Limb (tissue), 2 donors: ENCODE results near the gene PSME1.

Experiments
- DNase-seq, 2 donors: peaks; one replicate each; pipeline ENCODE4 v3.0.0-alpha.2; 2016; ENCODE audit errors: extremely low spot score in 2 of 2

PSME1 gene

DNA sequence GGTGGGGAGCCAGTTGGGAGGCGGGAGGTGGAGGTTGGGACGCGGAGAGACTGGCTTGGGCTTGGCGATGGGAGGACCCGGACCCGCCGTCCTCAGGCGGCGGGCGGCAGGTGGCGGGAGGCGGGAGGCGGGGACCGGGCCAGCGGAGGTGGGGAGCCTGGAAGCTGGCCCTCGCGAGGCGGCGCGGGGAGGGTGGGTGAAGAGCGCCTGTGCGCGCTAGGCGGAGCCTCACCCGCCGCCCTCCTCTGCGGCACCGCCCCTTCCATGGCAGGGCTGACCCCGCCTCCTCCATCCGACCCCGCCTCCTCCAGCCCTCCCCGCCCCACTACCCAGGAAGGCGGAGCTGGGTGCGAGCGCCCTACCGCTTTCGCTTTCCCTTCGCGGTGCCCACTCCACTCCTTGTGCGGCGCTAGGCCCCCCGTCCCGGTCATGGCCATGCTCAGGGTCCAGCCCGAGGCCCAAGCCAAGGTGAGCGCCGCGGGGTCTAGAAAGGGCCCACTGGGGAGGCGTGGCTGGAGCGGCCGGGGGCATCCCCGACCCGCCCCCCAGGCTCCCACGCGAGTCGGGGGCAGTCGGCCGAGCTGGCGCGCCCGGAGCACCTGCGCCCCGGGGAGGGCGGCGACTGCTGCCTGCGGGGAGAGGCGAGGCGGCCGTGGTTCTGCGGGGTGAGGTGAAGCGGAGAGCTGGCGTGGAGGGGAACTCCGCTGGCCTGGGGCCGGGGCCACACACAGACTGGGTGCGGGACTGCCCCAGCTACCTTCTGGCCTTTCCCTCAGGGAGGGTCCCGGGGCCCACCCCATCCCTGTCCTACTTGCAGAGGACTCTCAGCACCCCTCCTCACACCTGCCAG lies at the start of gene PSME1:
PSME1 (plus strand) TSS at position 361 of the 850 bp plus-strand sequence; CDS start at position 430, 69 bp downstream.
- DNase-seq = peak; percentile 88 to 94

DNA sequence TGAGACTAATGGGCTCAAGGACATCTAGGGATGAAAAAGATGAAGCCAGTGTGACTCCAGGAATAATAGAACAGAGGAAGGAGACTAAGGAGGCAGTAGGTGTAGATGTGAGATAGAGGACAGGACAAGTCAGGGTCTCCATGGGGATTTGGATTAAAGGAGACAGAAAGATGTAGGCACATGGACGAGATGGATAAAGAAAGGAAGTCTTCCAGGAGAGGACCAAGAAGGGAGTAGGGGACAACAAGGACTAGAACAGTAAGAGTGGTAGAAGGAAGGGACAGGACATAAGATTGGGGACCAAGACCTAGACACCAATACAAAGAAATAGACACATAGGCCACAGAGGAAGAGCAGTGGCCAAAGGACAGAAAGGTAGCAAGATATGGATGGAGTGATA lies 49.0 kb upstream of the PSME1 start:
- DNase-seq = no peak

DNA sequence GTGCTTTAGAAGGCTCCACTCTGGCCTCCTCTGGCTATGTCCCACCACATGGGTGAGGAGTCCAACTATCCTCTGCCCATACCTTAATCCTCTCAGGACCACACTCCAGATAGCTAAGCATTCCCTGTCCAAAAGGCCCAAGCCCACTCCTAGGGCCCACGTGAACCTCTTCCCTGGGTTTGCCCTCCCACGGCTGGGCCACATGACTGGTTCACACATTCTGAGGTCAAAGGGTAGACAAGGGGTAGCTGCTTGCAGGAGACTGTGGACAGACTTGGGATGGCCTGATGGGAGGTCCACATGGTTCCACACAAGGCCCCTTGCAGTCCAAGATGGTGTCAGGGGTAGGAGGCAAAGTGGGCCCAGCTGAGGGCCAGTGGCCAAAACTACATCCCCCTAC lies 47.9 kb upstream of the PSME1 start:
- no peak for DNase-seq

DNA sequence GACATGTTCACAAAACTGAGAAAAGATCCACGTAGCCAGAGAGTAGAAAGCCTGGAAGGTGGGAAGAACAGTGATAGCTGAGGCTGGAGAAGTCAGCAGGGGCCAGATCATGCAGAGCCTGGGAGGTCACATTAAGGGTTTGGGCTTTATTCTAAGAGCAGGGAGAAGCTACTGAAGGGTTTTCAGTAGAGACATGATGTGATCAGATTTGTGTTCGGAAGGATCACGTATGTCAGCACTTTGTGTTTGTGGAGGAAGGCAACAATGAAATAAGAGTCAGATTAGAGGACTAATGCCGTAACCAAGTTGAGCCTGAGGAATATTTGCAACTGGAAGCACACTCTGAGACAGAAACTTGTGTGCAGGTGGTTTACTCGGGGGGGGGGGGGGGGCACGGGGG lies 46.1 kb upstream of the PSME1 start:
- no peak for DNase-seq

DNA sequence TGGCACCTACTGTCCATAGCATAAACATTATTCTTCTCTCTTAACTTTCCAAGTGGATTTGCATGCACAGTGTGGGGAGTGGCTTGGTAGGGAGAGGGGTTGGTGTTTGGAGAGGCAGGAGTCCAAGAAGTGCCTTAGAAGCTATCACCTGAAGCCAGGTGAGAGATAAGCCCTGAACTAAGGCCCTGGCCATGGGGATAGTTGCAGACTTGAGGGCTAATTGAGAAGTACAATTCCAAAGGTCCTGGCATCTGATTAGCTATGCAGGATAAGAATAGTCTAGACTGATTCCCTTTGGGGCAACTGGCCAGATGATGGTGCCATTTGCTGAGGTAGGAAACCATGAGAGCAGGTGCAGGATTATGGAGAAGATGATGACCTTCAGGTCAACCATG lies 43.9 kb upstream of the PSME1 start:
- no peak for DNase-seq

DNA sequence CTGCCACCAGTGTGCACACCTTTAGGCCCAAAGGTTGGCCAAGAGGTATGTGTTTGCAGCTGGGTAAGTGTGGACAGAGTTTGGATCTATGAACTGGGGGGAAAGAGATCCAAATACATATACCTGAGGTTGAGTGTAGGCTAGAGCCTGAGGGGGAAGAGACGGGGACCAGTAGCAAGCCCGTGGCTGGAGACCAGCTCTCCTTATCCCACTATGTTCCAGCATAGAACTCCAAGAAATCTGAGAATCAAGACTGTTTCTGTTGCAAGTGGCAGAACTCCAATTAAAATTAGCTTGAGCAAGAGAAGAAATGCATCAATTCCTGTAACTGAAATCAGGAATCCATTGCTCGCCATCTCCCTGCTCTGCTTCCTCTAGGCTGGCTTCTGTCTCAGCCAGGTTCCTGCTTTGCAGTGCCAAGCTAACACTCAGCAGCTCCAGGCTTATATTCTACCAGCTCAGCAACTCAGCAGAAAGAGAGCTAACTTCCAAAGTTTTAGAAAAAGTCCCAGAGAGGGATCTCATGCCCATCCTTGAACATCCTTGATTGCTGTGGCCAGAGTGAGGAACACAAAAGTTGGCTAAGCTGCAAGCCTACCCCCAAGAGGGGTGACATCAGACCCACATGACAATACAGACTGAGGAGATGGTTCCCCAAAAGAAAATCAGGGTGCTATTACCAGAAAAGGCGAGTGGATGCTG lies 43.3 kb upstream of the PSME1 start:
- DNase-seq = no peak

DNA sequence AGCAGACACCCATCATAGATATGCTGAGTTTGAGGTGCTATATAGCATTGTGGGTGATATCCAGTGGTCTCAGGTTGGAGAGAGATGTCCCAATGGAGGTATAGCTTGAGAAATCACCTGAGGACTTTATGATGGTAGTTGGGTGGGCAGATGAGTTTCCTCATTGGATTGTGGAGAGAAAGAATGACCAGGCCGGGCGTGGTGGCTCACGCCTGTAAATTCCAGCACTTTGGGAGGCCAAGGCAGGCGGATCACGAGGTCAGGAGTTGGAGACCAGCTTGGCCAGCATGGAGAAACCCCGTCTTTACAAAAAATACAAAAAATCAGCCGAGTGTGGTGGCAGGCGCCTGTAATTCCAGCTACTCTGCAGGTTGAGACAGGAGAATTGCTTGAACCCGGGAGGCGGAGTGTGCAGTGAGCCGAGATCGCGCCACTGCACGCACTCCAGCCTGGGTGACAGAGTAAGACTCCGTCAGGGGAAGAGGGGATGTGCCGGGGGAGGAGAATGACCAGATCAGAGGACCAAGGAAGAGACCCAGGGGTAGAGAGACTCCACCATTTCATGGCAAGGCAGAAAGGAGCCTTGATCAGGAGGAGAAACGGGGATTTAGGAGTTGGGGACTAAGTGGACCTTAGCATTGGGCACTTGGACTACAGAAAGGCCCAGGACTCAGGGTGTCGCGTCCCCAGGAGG lies 42.6 kb upstream of the PSME1 start:
- DNase-seq = peak in 1 of 2 donors; percentile 27

DNA sequence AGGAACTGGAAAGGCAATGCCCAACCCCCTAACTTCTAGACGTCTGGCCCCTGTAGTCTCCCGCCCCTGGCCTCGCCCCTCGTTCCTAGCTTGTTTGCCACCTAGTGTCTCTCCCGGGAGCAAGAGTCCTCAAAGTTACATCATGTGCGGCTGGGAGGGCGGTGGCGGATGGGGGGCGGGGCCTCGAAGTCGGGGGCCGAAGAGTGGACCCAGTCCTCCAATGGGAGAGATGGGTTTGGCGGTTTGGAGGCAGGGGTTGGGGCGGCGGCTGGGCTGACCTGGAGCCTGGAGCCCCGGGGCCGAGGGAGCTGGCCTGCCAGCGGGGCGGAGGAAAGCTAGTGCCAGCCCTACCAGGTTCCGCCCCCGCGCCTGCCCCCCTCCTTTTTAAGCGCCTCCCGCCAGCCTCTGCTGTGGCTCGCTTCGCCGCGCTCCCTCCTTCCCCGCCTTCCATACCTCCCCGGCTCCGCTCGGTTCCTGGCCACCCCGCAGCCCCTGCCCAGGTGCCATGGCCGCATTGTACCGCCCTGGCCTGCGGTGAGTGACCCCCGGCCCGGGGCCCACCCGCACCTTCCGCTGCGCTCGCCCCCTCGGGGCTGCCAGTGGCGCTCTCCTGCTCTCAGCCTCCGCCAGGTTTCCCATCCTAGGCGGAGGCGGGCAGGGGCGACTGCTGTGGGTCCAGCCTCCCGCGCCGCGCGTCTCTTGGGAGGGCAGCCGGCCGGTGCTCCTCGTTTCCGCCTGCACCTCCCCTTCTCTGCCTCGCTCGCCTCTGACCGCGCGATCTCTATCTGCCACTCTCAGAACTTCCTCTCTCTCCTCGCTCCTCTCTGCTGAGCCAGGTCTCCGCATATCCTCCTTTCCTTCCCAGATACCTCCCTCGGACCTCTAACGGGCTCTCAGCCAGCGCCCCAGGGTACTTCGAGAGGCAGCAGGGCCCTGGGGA lies 41.8 kb upstream of the PSME1 start, which contains the start of gene PCK2:
PCK2 (plus strand) TSS at position 411 of the 940 bp plus-strand sequence; CDS start at position 506, 95 bp downstream.
- DNase-seq = peak; percentile 50 to 83

DNA sequence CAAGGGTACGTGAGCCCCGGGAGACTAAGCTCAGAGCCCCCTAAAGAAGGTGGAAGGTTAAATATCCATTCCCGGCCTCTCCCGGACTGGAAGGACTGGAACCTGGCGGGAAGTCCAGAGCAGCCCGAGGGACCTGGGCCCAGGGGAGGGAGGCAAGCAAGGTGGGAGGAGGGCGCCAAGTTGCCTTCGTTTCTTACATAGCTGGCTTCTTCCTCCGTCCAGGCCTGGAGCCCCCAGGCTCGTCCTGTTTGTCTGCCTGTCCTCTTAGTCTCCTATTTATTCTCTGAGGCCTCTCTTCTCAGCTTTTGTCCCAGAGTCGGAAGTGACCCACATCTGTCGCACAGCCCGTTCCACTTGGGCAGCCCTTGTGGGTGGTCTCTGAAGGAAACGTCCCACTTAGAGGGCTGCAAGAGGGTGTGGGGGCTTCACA lies 41.1 kb upstream of the PSME1 start:
- no peak for DNase-seq

DNA sequence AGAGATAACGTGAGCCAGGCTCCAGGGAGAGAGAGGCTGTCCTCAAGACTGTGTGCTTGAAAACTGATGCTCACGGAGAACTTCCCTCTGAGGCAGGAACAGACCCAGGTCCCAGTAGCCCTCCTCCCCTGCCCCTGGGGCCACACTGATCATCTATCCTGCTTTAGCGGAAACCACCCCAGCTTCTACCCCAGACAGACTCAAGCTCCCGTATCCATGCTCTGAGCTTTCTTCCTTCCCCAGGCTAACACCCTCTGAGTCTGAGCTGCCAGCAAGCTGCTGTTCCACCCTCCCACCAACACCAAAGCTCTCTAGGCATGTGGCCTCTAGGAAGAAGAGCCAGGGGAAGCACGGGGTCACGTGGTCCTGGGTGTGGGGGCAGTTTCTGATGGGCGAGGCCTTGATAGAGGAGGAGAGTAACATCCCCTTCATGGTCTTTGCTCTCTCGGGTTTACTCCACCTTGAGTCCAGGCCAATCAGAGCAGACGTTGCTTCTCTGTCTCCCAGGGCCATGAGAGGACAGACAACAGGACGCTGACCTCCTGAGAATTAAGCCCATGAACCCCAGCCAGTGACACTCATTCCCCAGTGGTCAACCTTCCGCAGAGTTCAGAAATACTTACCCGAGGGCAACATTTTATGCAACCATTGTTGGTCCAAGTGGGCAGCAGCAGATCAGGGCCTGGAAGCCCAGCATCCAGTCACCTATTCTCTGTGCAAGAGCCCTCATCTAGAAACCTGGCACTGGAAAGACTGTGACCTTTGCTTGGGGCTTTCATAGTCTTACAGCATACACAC lies 40.5 kb upstream of the PSME1 start:
- DNase-seq = no peak

DNA sequence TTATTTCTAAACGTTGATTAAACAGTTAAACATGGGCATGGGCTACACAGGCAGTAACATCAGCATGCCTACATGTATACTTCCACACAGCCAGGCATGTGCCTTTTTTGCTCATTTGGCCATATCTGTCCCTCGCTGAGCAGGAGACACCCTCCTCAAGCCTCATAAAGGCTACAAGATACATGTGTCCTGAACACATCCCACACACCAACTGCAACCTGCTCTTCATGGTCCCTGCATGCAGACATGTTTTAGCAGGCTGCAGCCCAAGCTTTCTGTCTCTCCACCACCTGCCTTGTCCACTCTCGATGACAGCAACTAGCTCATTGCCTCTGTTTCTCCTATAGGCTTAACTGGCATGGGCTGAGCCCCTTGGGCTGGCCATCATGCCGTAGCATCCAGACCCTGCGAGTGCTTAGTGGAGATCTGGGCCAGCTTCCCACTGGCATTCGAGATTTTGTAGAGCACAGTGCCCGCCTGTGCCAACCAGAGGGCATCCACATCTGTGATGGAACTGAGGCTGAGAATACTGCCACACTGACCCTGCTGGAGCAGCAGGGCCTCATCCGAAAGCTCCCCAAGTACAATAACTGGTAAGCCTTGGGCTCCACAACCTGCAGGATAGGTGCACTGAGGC lies 39.3 kb upstream of the PSME1 start:
- no peak for DNase-seq

DNA sequence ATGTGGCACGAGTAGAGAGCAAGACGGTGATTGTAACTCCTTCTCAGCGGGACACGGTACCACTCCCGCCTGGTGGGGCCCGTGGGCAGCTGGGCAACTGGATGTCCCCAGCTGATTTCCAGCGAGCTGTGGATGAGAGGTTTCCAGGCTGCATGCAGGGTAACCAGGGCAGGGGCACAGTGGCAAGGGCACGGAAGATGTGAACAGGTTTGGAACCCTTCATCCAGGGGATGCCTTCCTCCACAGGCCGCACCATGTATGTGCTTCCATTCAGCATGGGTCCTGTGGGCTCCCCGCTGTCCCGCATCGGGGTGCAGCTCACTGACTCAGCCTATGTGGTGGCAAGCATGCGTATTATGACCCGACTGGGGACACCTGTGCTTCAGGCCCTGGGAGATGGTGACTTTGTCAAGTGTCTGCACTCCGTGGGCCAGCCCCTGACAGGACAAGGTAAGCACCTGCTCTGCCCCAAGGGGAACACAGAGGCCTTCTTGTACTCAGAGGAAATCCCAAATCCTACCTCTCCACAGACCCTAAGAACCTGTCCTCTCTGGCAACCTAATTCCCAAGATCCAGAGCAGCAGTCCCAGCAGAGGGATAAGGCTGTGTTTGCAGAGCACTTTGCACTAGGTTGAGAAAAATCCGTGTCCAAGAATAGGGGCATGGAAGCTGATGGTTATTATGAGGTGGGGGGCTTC lies 37.6 kb upstream of the PSME1 start:
- DNase-seq = no peak

DNA sequence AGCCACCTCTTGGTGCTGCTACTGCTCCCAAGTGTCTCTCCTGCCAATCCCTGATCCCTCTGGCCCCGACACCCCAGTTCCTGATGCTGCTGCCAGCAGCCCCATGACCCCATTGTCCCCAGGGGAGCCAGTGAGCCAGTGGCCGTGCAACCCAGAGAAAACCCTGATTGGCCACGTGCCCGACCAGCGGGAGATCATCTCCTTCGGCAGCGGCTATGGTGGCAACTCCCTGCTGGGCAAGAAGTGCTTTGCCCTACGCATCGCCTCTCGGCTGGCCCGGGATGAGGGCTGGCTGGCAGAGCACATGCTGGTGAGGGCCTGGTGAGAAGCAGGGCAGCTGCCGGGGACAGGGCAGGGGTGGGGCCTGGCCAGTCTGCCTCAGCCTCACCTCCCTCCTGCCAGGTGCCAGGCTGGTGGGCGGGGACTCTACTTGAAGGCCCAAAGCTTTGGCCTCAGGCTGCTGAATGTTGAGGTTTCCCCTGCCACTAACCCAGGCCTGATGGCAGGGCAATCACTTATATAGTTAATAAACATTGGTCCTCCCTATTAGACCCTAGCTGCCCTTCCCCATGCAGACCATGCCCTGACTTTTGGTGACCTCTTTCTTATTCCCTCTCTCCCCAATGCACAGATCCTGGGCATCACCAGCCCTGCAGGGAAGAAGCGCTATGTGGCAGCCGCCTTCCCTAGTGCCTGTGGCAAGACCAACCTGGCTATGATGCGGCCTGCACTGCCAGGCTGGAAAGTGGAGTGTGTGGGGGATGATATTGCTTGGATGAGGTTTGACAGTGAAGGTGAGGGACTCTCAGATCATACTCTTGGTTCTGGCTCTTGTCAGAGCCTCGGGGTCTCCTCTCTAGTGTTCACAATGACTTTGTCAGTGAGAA lies 36.8 kb upstream of the PSME1 start:
- no peak for DNase-seq

DNA sequence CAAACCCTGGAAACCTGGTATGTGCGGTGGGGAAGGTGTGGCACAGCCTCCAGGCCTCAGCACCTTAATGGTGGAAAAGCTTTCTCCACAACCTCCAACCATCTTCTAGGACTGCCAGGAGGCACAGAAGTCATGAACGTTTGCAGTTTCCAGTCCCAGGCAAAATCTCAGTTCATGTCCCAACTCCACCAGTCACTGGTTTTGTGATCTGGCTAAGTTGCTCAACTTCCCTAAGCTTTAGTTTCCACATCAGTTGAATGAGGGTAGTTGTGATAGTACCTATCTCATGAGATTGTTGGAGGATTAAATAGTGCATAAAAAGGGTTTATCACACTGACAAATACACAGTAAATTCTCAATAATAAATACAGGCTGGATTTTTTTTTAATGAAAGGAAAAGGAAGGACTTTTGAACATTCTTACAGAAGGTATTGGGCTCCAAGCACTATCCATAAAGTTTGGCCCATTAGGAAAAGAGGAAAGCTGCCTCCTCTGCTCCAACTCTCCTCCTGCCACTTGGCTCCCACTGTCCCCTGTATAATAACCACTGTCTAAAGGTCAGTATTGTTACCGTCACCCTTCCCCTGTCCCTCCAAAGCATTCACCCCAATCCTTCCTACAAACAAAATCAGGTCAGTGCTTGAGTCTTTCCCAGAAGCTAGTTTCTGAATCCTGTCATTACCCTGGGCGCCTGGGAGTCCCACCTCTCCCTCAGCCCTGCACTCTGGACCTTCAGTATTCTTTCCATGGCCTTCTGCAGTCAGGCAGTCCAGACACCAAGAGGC lies 35.6 kb upstream of the PSME1 start:
- no peak for DNase-seq

DNA sequence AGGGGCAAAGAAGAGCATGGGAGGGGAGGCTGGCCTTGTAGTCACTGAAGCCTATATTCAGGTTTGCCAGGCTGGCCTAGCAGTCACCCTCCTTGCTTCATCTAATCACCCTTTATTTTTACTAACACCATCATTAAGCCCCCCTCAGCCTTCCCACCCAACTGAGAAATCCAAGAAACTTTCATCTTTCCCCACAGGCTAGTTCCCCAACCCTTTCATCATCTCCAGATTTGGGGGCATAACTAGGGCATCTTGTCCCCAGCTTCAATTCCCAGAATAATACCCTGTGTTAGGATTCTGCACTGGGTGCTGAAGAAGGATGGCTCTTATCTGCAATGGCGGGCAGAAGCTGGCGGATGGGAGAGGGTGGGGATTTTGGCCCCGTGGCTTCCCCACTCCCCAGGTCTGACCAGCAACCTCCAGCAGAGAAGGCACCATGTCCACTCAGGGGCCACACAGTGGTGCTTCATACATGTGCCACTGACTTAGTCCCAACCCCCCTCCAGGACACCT lies 35.0 kb upstream of the PSME1 start:
- no peak for DNase-seq

DNA sequence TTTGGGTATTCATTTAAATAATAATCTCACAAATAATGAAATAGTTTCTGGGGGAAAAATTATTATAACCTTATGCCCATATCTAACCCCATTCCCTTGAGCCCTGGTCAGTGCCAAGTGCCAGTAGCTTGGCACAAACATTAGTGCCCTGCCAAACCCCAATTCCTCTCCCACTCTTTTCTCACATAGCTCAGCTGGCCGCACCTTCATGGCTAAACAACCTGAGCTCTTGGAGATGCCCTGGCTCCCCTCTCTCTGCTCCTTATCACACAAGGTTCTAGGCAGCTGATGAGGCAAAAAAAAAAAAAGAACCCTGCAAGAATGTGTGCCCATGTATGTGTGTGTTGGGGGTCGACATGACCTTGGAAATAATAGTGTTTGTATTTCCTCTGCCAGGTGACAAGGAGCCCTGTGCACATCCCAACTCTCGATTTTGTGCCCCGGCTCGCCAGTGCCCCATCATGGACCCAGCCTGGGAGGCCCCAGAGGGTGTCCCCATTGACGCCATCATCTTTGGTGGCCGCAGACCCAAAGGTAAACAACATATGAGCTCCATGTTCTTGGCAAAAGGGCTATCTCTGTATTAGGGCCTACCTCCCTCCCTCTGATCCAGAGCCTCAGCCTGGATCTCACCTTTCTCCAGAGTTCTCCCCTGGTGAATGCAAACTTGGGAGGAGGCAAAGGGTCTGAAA lies 33.5 kb upstream of the PSME1 start:
- DNase-seq = no peak
